Hepatocyte (in vitro differentiated cells): ENCODE measurements around the gene APOL4. TPM values are rescaled to one million over a fixed set of nuclear protein-coding genes. Genes with fewer than 3 reads are reported as not detected.
"Not testable (repeated sequence)": the region's sequence is repeated elsewhere in the genome, so short reads cannot be mapped to it uniquely, and the experiment has no call there.

ENCODE experiments used
- DNase-seq: peaks from one replicate; pipeline ENCODE4 v3.0.0-alpha.2; 2016; ENCODE audit warnings: low spot score
- H2AFZ ChIP-seq: fragments of 200-600 bp; sonication (generic); 2 replicates; pipeline ENCODE4 v1.6.0; 2016; ENCODE audit warnings: antibody characterized with exemption, mild to moderate bottlenecking
- H3K27ac ChIP-seq: fragments of 200-600 bp; sonication (generic); 2 replicates; pipeline ENCODE4 v1.5.1; 2016; ENCODE audit warnings: mild to moderate bottlenecking
- H3K27me3 ChIP-seq: fragments of 200-600 bp; sonication (generic); 2 replicates; pipeline ENCODE4 v1.6.1; 2016
- H3K36me3 ChIP-seq: fragments of 200-600 bp; sonication (generic); replicated peaks from 2 replicates; pipeline ENCODE4 v1.5.1; 2016; ENCODE audit warnings: low read depth; ENCODE audit not compliant: insufficient read depth
- H3K4me1 ChIP-seq: fragments of 200-600 bp; sonication (generic); 2 replicates; pipeline ENCODE4 v1.5.1; 2016; ENCODE audit warnings: mild to moderate bottlenecking, moderate library complexity; ENCODE audit not compliant: insufficient read depth
- H3K4me2 ChIP-seq: fragments of 200-600 bp; sonication (generic); 2 replicates; pipeline ENCODE4 v1.6.0; 2016
- H3K4me3 ChIP-seq: fragments of 200-600 bp; sonication (generic); 2 replicates; pipeline ENCODE4 v1.5.1; 2016; ENCODE audit warnings: mild to moderate bottlenecking
- H3K79me2 ChIP-seq: fragments of 200-600 bp; sonication (generic); 2 replicates; pipeline ENCODE4 v1.6.0; 2017; ENCODE audit warnings: mild to moderate bottlenecking
- H3K9me2 ChIP-seq: fragments of 200-600 bp; sonication (generic); replicated peaks from 2 replicates; pipeline ENCODE4 v1.6.0; 2017; ENCODE audit warnings: mild to moderate bottlenecking; ENCODE audit not compliant: insufficient read depth
- H3K9me3 ChIP-seq: fragments of 200-600 bp; sonication (generic); 2 replicates; pipeline ENCODE4 v1.5.1; 2016; ENCODE audit warnings: low read depth, mild to moderate bottlenecking
- H4K20me1 ChIP-seq: fragments of 200-600 bp; sonication (generic); 2 replicates; pipeline ENCODE4 v1.6.0; 2016; ENCODE audit warnings: mild to moderate bottlenecking; ENCODE audit not compliant: insufficient read depth, poor library complexity, severe bottlenecking
- CTCF ChIP-seq: fragments of 200-600 bp; sonication (generic); IDR thresholded peaks from 2 replicates; pipeline ENCODE4 v1.5.1; 2016; ENCODE audit warnings: antibody characterized with exemption, mild to moderate bottlenecking; ENCODE audit not compliant: poor library complexity
- EZH2 ChIP-seq: fragments of 200-600 bp; sonication (generic); IDR thresholded peaks from 2 replicates; pipeline ENCODE4 v1.6.1; 2016; ENCODE audit warnings: antibody characterized with exemption, mild to moderate bottlenecking, borderline replicate concordance
- EZH2phosphoT487 ChIP-seq: fragments of 200-600 bp; sonication (generic); IDR thresholded peaks from one replicate; pipeline ENCODE4 v1.6.1; 2018; ENCODE audit warnings: antibody characterized with exemption, mild to moderate bottlenecking, low read depth, moderate library complexity; ENCODE audit not compliant: unreplicated experiment, severe bottlenecking
- WGBS: methylation state at CpG from one replicate; pipeline ENCODE4 v1.1.6; 2016; ENCODE audit warnings: low lambda C conversion rate; ENCODE audit errors: missing lambda C conversion rate; 5-methylcytosine and 5-hydroxymethylcytosine counted together
- polyA plus RNA-seq: library from polyadenylated mRNA; unstranded; fragments of >200 nt; fragmentation: Nextera tagmentation; extraction: Ambion mirVana; gene quantifications from 2 replicates; pipeline ENCODE4 v1.2.1, GENCODE V29; 2016
- total RNA-seq: library from RNA; depleted of rRNA; stranded (reverse); fragments of >200 nt; gene quantifications from 2 replicates; pipeline ENCODE4 v1.2.3, GENCODE V29; 2014

The APOL4 gene
- total and polyA plus RNA-seq, 2 experiments from 2014 or later = 0.97 to 2.8 TPM

GRCh38 chr22:36233796-36234195 lies 32.2 kb upstream of the APOL4 start:
- Histone ChIP-seq H3K9me2 (no peaks in the 10 kb centered on the region), H3K9me3 (no peaks in the 10 kb centered on the region), H3K79me2 (peaks cover 39% of the 10 kb centered on the region), H3K27me3 (no peaks in the 10 kb centered on the region), H3K27ac (no peak overlapping the region), H3K4me1 (peaks cover 13% of the 10 kb centered on the region), H3K4me3 (no peak overlapping the region), H3K4me2 (no peak overlapping the region), H4K20me1 (no peaks in the 10 kb centered on the region), H2AFZ (no peak overlapping the region), H3K36me3 (no peaks in the 10 kb centered on the region)
- TF ChIP-seq EZH2phosphoT487 (no peak), CTCF (no peak), EZH2 (no peak)
- 89% methylated on average over 7 of the region's 7 CpGs for WGBS
- no peak for DNase-seq

GRCh38 chr22:36232715-36233401 lies 31.2 kb upstream of the APOL4 start:
- Histone ChIP-seq H3K79me2 (peaks cover 29% of the 10 kb centered on the region), H3K27ac (no peak overlapping the region), H2AFZ (no peak overlapping the region), H3K4me1 (peaks cover 8% of the 10 kb centered on the region), H3K36me3 (no peaks in the 10 kb centered on the region), H3K27me3 (no peaks in the 10 kb centered on the region), H3K9me2 (no peaks in the 10 kb centered on the region), H4K20me1 (no peaks in the 10 kb centered on the region), H3K9me3 (no peaks in the 10 kb centered on the region), H3K4me2 (no peak overlapping the region), H3K4me3 (no peak overlapping the region)
- 90% methylated on average over 13 of the region's 13 CpGs for WGBS
- no peak for TF ChIP-seq EZH2phosphoT487
- no peak for TF ChIP-seq EZH2
- no peak for TF ChIP-seq CTCF
- DNase-seq = no peak

GRCh38 chr22:36231051-36231450 lies 29.4 kb upstream of the APOL4 start:
- not testable (repeated sequence) for H3K4me1 ChIP-seq, H3K9me2 ChIP-seq, H4K20me1 ChIP-seq, DNase-seq, H3K27ac ChIP-seq, H3K4me2 ChIP-seq, H3K27me3 ChIP-seq, H2AFZ ChIP-seq, H3K9me3 ChIP-seq, H3K4me3 ChIP-seq, H3K36me3 ChIP-seq
- peaks cover 11% of the 10 kb centered on the region for H3K79me2 ChIP-seq
- 74% methylated on average over 5 of the region's 5 CpGs for WGBS

GRCh38 chr22:36229649-36230048 lies 28.0 kb upstream of the APOL4 start:
- not testable (repeated sequence) for DNase-seq

More at GRCh38 chr22:36229649-36230048, 28.0 kb upstream of the APOL4 start:
- not testable (repeated sequence) for H2AFZ ChIP-seq, H3K9me2 ChIP-seq, H3K79me2 ChIP-seq, H3K27ac ChIP-seq, H3K36me3 ChIP-seq, H3K4me3 ChIP-seq, H3K4me1 ChIP-seq, H3K9me3 ChIP-seq, H4K20me1 ChIP-seq, H3K4me2 ChIP-seq, H3K27me3 ChIP-seq
- WGBS = 77% methylated on average over 3 of the region's 3 CpGs
